ENCODE results near the gene IDH3B. TPM values are rescaled to one million over a fixed set of nuclear protein-coding genes. Genes with fewer than 3 reads are reported as not detected.

Gene IDH3B
- total RNA-seq, 1 donor from 2014 or later: 51.6 TPM

- no peak for DNase-seq
Observed at GRCh38 chr20:2617099-2617714, 46.8 kb downstream of the IDH3B start.

- no peak for DNase-seq
Observed at GRCh38 chr20:2616634-2617033, 47.4 kb downstream of the IDH3B start.

GRCh38 chr20:2612073-2612472, 51.9 kb downstream of the IDH3B start:
- no peak for DNase-seq

- no peak for DNase-seq
Observed at GRCh38 chr20:2610941-2611720, 52.9 kb downstream of the IDH3B start.

GRCh38 chr20:2610326-2610725, 53.7 kb downstream of the IDH3B start:
- DNase-seq: no peak

Small RNA genes lying within 50 kb of the gene (small RNA-seq; reads per million reads assigned to genes)
- not detected for gene SNORA51
- not detected for gene SNORD110
- not detected for gene SNORD56
- gene SNORD57: not detected
- not detected for gene SNORD86

Other genes with a start within 250 kb of the IDH3B start
- 43.5 TPM for gene SNRPB, start 193.4 kb downstream of the IDH3B start, total RNA-seq
- gene ZNF343, start 155.3 kb downstream of the IDH3B start, total RNA-seq: 11.5 TPM
- 1.7 TPM for gene TMC2, start 127.6 kb downstream of the IDH3B start, total RNA-seq
- 114 TPM for gene NOP56, start 11.6 kb downstream of the IDH3B start, total RNA-seq
- 10.5 TPM for gene EBF4, start 28.6 kb upstream of the IDH3B start, total RNA-seq
- 7.8 TPM for gene CPXM1, start 136.4 kb upstream of the IDH3B start, total RNA-seq
- gene C20orf141, start 150.8 kb upstream of the IDH3B start, total RNA-seq: not detected
- not detected for gene TMEM239, start 152.1 kb upstream of the IDH3B start, total RNA-seq
- 22.0 TPM for gene PCED1A, start 176.4 kb upstream of the IDH3B start, total RNA-seq
- gene VPS16, start 176.5 kb upstream of the IDH3B start, total RNA-seq: 51.3 TPM
- 216 TPM for gene PTPRA, start 209.3 kb upstream of the IDH3B start, total RNA-seq

Measured in occipital lobe (tissue), 3 donors.